PC-9 (cell line): ENCODE results near the gene CMTR1.

Experiments
- EZH2 ChIP-seq: fragments of 200-600 bp; sonication (generic); IDR thresholded peaks from 2 replicates; pipeline ENCODE4 v1.8.0; 2017; ENCODE audit warnings: antibody characterized with exemption, low read depth
- TF ChIP-seq, protein P1 (sequence below): fragments of 200-600 bp; sonication (generic); conservative IDR thresholded peaks from 2 replicates; pipeline ENCODE4 v1.6.1; 2017; ENCODE audit warnings: mixed run types, antibody characterized with exemption, mild to moderate bottlenecking, moderate library complexity

DNA sequence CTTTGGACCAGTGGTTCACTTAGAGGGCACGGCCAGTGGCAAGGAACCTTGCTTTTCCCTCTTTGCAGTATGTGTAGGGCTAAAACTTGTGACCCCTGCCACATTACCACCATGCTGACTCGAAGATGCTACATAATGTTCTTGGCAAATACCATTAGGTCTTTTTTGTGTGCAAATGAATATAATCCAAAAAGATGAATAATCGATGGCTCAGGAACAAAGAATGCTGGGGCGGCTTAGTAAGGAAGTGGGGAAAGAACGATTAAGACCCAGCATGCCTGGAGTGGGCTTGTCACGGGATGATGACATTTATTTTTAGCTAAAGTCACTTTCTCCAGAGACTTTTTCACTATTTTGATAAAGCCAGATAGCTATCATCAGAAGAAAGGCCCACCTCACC is 23.1 kb downstream of the CMTR1 start:
- TF ChIP-seq, protein P1, sequence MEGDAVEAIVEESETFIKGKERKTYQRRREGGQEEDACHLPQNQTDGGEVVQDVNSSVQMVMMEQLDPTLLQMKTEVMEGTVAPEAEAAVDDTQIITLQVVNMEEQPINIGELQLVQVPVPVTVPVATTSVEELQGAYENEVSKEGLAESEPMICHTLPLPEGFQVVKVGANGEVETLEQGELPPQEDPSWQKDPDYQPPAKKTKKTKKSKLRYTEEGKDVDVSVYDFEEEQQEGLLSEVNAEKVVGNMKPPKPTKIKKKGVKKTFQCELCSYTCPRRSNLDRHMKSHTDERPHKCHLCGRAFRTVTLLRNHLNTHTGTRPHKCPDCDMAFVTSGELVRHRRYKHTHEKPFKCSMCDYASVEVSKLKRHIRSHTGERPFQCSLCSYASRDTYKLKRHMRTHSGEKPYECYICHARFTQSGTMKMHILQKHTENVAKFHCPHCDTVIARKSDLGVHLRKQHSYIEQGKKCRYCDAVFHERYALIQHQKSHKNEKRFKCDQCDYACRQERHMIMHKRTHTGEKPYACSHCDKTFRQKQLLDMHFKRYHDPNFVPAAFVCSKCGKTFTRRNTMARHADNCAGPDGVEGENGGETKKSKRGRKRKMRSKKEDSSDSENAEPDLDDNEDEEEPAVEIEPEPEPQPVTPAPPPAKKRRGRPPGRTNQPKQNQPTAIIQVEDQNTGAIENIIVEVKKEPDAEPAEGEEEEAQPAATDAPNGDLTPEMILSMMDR: no peak
- TF ChIP-seq EZH2: no peak
